ENCODE data around the gene ARL8B.

GRCh38 chr3:5201536-5201935 lies 79.4 kb downstream of the ARL8B start:
- TF ChIP-seq, protein P1, sequence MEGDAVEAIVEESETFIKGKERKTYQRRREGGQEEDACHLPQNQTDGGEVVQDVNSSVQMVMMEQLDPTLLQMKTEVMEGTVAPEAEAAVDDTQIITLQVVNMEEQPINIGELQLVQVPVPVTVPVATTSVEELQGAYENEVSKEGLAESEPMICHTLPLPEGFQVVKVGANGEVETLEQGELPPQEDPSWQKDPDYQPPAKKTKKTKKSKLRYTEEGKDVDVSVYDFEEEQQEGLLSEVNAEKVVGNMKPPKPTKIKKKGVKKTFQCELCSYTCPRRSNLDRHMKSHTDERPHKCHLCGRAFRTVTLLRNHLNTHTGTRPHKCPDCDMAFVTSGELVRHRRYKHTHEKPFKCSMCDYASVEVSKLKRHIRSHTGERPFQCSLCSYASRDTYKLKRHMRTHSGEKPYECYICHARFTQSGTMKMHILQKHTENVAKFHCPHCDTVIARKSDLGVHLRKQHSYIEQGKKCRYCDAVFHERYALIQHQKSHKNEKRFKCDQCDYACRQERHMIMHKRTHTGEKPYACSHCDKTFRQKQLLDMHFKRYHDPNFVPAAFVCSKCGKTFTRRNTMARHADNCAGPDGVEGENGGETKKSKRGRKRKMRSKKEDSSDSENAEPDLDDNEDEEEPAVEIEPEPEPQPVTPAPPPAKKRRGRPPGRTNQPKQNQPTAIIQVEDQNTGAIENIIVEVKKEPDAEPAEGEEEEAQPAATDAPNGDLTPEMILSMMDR (optimal IDR thresholded peaks at IDR 0.05 in 1 of 3, IDR thresholded peaks at IDR 0.05 in 1 of 3, conservative IDR thresholded peaks at IDR 0.05 in 1 of 3; ENCODE audit: extremely low read depth in 1 of 3, insufficient read depth in 2 of 3, low read length in 3 of 3), result no peak
- no peak for TF ChIP-seq EZH2 (IDR thresholded peaks at IDR 0.05; ENCODE audit: low read length)

Data from keratinocyte (primary cell).